Activated T-helper 1 cell treated with anti-CD3 and anti-CD28 coated beads, Interleukin-2, amount 50 U/mL, for 16 hours (primary cell): ENCODE results near the gene CFAP46.
"Not testable (repeated sequence)": the region's sequence is repeated elsewhere in the genome, so short reads cannot be mapped to it uniquely, and the experiment has no call there.

ENCODE experiments used
- DNase-seq, 2 donors: peaks; one replicate each; pipeline ENCODE4 v3.0.0-alpha.2; 2020; ENCODE audit warnings: low read depth in 1 of 2, low spot score in 1 of 2

Gene CFAP46

DNA sequence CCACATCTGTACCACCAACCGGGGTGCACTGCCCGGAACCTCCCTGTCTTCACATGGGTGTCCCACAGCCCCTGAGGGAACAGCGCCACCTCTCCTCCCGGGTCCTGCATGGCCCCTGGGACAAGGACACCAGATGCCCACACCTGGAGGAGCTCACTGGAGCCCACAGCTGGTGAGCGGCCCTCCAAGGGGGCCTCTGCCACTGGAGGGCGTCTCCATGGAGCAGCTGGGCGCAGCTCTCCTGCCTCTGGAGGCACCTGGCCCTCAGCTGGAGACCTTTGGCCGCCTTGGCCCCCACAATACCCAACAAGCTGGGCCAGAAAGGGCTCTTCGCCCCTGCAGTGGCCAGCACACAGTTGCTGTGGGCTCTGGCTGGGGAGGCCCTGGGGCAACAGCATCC, 149.2 kb downstream of the CFAP46 start:
- DNase-seq: no peak

DNA sequence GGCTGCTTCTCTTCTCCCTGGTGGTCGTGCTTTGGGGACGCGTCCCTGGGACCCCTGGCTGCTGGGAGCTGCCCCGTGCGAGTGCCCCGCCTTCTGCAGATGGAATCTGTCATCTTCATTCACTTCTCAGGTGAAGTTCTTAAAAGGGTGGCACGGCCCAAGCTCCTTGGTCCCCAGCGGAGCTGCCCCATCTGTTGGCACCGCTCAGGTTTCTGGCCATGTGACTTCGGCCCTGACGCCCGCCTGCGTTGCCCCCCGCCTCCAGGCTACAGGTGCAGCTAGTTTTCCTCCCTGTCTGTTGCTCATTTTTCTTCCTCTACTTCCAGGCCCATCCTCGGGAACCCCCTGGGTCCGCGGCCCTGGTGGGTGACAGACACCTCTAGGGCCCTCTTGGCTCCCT, 149.6 kb downstream of the CFAP46 start:
- DNase-seq: no peak

- not testable (repeated sequence) for DNase-seq
These were observed 150.3 kb downstream of the CFAP46 start for GRCh38 chr10:132792099-132792498.

DNA sequence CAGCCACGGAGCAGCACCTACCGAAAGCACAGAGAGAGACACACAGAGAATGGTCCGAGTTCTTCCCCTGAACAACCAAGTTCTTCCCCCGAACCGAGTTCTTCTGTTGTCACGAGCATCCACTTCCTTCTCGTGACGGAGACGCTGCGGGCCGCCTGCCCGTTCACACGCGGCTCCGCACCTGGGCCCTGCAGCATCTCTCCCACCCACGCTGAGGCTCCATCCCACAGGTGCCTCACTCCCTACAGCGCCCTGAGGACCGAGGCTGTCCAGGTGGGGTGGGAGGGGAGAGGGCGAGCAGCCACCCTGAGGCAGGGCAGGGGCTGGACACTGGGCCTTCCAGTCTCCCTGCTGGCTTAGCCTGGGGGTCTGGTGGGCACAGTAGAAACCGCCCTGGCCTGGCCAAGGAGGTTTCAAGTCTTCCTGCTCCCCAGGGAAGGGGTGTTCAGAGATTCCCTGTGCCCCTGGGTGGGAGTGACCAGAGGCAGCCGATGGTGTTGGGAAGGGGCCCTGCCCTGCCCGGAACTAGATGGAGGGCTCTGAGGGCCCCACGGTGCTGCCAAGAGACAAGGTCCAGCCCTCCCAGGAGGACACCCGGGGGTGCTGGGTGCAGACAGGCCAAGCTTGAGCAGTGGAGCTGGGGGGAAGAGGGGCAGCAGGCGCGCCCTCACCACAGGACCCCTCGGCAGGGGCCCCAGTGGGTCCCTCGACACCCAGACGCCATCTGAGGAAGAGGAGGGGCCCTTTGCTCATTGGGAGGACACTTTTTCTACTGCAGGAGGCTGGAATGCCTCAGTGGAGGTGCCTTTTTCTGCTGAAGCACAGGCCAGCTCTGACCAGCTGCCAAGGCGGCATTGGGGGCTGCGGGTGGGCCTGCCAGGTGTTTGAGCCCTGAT, 151.2 kb downstream of the CFAP46 start:
- no peak for DNase-seq

- no peak for DNase-seq
These were observed 151.9 kb downstream of the CFAP46 start for GRCh38 chr10:132790470-132790869.

GRCh38 chr10:132789659-132790148, 152.7 kb downstream of the CFAP46 start:
- no peak for DNase-seq

DNA sequence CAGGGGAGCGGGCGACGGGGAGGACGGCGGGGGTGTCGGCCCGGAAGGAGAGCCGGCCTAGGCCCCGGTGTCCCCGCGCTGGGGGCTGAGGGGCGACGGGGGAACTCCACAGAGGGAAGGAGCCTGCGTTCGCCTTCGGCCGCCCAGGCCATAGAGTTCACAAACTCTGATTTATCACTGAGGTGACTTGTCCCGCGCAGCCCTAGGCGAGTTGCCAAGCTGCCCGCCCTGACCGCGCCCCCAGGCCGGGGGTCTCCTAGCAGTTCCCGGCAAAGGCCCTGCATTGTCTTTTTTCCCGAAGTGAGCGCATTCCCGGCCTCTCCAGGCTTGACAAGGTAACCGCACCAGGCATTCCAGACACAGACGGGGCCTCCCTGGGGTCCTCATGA, 153.5 kb downstream of the CFAP46 start:
- DNase-seq: no peak

DNA sequence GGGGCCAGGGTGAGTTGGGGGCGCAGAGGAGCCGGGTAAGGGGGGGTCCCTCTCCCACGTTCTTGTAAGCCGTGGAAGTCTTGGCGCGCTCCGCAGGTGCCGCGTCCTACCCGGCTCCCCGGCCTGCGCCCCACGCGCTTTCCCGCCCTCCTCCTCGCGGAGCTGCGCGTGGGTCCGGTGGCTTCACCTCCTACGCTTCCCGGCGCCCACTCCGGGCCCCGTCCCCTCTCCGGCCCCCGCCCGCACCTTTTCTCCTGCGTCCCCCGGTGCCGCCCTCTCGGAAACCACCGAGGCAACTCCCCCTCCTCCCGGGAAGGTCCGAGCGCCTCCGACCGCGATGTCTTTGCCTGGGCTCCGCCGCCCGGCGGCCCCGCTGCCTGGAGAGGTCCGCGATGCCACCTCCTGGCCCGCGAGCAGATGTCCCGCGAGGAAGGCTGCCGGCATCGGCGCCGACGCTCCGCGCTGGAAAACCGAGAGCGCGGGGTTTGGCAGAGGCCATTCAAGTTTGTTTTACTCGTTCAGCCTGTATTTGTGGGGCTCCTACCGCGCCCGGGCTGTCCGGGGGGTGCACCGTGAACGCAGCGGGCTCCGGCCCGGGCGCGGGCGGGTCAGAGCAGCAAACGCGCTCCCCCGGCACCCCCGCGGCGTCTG, 154.1 kb downstream of the CFAP46 start:
- DNase-seq: no peak

- no peak for DNase-seq
These were observed 154.7 kb downstream of the CFAP46 start for GRCh38 chr10:132787495-132788179.

DNA sequence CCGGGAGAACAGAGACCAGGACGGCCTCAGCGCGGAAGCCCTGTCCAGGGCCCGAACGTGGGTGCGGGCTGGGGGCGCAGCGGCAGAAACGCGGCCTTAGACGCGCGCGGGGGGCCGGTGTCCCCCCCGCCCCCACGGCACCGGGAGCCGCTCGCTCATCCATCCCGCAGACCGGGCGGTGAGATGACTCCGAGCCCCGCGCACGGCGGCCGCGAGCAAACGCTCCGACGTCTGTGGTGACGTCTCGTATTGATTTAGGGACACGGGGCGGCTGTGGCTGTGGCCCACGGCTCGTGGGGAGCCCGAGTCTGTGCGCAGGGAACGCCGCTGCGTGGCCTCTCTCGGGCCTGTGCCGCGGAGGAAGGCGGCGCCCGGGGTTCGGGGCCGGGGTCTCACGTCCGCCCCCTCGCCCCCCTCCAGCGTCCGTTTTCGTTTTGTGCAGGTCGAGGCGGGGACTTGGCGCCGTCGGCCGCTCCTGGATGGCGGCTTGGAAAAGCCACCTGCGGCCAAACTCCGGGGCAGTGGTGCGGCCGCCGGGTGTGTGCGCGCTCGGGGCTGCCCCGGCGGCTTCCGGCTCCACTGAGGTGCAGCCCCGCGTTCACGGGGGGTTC, 155.4 kb downstream of the CFAP46 start:
- no peak for DNase-seq

GRCh38 chr10:132786476-132786883, 155.9 kb downstream of the CFAP46 start:
- no peak for DNase-seq

GRCh38 chr10:132785723-132786475, 156.5 kb downstream of the CFAP46 start, which contains the start of gene NKX6-2:
NKX6-2 (minus strand) TSS chr10:132786147; CDS start chr10:132785948, 199 bp downstream.
- DNase-seq: no peak

DNA sequence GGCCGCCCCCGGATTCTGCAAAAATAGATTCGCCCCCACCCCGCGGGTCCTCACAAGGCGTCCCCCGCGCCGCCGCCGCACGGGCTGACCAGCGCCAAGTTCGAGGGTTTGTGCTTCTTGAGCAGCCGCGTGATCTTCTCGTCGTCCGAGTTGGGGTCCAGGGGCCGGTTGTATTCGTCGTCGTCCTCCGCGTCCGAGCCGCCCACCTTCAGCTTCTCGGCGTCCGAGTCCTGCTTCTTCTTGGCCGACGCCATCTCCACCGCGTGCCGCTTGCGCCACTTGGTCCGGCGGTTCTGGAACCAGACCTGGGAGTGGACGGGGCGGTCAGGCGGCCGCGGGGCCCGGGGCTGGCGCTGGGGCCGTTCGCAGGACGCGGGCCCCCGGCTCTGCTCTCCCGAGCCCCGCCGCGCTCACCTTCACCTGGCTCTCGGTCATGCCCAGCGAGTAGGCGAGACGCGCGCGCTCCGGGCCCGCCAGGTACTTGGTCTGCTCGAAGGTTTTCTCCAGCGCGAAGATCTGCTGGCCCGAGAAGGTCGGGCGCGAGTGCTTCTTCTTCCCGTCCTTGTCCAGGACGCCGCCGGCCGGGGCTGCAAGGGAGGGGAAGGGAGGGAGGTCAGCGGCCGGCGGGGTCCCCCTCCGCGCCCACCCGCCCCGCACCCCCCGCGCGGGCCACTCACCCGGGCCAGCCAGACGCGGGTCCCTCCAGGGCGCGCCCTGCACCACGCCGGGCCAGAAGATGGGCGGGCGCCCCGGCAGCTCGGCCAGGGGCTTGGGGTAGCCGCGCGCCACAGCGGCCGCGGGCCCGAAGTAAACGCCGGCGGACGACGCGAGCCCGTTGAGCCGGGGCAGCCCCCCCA, 157.3 kb downstream of the CFAP46 start:
- DNase-seq: no peak

GRCh38 chr10:132783940-132784865, 158.2 kb downstream of the CFAP46 start:
- DNase-seq: no peak

GRCh38 chr10:132783165-132783939, 159.0 kb downstream of the CFAP46 start:
- no peak for DNase-seq

DNA sequence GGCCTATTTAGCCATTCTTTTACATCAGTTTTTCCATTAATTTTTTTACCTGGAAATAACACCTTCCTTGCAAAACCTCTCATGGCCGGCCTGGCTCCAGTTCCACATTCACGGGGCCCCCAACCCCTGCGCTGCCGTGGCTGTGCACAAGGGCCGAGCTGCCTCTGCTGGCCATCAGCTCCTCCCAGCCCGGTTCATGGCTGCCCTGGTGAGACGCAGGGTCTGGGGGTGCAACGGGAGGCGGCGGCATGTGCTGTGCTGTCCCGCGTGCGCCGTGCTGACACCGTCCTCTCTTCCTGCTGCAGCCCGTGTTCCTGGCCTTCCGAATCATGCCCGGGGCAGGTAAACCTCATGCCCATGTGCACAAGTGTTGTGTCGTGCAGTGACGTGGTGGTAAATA, 160.8 kb downstream of the CFAP46 start:
- no peak for DNase-seq

DNA sequence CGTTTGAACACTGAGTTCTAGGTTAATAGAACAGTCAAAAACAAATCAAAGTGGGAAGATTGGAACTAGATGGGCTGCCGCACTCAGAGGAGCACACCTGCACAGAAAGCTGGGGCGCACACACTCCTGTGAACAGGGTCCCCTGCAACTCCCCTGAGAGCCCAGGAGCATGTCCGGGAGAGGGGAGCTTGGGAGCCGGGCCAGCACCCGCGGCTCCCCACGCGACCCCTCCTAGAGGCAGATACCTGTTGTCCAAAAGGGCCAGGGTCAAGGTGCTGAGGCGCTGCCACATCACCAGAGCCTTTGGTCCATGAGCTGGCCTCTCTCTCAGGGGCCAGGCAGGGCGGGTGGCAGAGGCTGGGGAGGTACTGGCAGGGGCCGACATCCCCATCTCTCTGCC, 162.0 kb downstream of the CFAP46 start:
- DNase-seq: no peak
